HG03045 (cell line): ENCODE data around the gene TMEM266.

Source experiments
- ATAC-seq: cut with Tn5 transposase; IDR thresholded peaks from one replicate; pipeline ENCODE4 v1.9.1; 2021; ENCODE audit warnings: mild to moderate bottlenecking, moderate library complexity; ENCODE audit not compliant: unreplicated experiment

The TMEM266 gene

GRCh38 chr15:76161153-76162035, 101.6 kb downstream of the TMEM266 start:
- ATAC-seq = no peak

GRCh38 chr15:76162036-76162398, 102.2 kb downstream of the TMEM266 start:
- no peak for ATAC-seq

- ATAC-seq = no peak
Observed at GRCh38 chr15:76162784-76163456, 103.1 kb downstream of the TMEM266 start.

- ATAC-seq = no peak
Observed at GRCh38 chr15:76163457-76164295, 103.9 kb downstream of the TMEM266 start.

DNA sequence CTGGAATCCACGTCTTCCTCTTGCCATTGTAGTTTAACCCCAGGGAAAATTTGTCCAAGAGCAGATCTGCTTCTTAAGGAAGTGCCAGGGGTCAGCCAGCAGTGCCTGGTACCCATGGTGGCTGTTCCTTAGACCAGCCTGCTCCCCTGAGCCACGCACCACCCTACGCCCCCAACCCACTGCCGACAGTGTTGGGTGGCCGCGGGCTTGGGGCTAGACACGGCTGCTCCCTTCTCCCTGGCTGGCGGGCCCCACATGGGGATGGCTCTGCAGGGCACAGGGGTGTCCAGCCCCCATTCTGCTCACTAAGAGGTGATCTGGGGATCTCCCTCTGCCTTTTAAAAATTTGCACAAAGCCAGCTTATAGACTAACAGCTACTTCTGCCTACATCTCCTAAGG, 104.8 kb downstream of the TMEM266 start:
- no peak for ATAC-seq

DNA sequence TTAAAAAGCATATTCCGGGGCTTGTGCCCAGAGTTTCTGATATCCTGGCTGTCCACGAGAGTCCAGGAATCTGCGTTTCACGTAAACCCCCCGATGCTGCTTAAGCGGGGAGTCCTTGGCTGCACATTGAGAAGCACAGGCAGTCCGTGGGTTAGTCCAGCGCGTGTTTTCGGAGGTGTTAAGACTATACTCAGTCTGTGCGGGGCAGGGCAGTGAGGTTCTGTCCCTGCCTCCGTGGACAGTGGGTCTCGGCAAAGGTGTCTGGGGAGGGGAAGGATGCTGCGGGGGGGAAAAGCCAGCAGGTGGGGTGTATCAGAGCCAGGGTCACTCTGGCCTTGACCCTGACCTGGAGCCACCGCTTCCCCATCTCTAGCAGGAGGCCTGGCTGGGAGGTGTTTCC, 106.2 kb downstream of the TMEM266 start:
- ATAC-seq = no peak

DNA sequence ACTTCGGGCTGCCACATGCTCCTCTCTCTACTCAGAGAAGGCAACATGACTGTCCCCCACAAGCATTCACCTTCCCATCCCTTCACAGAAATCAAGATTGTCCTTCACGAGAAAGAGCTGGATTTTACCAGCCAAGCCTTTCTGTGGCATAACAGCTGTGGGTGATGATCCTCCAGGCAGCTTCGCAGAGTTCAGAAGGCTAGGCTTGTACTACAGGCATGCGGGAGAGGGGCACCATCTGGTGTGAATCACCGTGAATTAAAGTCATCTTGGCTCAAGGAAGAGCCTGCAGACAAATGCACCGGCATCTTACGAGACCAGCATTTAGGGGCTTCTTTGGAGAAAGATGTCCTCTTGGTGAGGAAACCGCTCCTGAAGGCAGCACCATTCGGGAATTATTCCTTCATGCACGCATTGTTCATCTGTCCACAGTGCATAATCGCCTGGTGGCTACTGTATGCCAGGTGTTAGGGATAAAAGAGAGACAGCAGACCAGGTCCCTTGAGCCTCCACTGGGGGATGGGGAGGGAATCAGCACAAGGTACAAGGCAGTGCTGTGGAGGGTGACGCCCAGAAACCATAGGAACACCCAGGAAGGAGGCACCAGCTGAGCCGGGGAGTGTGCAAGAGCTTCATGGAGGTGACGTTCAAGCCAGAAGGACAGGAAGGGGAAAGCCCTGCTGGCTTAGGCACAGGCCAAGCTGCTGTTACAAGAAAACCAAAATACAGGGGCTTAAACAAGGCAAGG, 108.6 kb downstream of the TMEM266 start:
- ATAC-seq = no peak

DNA sequence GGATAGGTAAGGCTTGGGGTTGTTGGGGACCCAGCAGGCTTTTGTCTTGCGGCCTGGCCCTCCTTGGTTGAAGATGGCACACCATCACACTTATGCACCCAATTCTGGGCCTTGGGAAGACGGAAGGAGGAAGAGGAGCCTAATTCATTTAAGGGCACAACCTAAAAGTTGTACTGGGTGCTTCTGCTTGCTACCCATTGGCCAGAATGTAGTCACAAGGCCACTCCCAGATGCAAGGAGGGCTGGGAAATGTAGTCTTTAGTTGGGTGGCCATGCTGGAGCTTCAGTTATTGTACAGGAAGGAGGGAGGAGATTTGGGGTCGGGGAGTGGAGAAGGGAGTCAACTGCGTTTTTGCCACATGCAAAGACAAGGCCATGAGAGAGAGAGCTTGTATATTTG, 109.2 kb downstream of the TMEM266 start:
- ATAC-seq = no peak

DNA sequence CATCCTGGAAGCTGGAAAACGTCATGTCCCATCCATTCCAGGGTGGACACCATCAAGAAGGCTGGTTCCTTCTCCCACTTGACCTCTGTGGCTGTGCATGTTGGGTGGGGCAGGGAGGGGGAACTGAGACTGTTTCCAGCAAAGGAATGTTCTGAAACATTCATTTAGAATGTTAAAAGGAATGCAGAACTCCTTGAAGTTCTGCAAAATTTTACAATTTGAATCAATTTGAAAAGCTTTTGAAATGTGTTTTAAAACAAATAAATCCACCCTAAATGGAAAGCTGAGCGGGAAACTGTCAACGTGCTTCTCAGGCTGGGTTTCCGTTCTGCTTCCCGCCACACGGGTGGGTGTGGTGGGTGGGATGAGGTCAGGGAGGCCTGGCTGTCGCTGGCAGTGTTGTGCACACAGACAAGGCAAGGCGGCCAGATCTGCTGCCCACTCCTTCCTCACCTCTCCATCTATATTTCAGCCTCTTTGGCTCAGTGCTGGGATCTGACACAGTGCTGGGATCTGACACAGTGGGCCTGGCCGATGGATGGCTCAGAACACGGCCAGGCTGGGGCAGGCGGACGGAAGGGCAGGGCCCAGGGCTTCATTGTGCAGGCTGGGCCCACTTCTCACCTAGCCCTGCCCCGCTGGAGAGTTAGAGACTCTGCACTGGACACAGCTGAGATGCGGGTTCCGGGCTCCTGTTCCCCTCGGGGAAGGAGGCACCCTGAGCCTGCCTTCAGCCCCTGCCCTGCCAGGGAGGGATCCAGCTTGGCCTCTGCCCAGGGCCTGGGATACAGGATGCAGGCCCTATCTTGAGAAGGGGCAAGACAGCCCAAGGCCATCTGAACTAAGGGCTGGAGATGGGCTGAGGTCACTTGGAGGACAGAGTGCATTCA, 110.4 kb downstream of the TMEM266 start:
- ATAC-seq = no peak

DNA sequence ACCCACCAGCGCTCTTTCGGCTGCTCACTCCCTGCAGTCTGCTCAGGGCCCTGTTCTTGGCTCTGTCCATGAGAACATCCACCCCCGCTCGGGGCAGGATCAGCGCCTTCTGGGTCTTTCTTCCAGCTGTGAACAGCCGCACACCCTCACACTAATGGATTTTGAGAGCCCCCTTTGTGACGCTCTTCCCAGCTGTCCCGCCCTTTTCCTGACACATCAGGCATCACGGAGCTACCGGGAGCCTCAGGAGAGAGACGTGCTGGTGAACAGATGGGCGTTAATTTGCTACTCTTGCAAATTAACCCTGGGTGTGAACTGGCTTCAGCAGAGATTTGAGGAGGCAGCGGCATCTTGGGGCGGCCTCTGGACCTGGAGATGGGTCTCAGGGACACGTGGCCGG, 113.0 kb downstream of the TMEM266 start:
- ATAC-seq = no peak

GRCh38 chr15:76173317-76173834, 113.6 kb downstream of the TMEM266 start:
- ATAC-seq = no peak

DNA sequence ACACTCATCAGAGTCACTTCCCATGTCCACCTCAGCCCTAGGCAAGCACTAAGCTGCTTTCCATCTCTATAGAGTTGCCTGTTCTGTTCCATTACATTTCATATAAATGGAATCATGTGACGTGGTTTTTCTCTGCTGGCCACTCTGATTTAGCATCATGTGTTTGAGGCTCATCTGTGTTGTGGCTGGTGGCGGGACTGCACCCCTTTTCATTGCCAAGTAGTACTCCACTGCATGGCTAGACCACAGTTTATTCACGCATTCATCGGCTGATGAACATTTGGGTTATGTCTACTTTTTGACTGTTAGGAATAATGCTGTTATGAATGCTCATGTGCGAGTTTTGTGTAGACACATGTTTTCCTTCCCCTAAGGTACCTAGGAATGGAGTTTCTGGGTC, 114.9 kb downstream of the TMEM266 start:
- no peak for ATAC-seq

DNA sequence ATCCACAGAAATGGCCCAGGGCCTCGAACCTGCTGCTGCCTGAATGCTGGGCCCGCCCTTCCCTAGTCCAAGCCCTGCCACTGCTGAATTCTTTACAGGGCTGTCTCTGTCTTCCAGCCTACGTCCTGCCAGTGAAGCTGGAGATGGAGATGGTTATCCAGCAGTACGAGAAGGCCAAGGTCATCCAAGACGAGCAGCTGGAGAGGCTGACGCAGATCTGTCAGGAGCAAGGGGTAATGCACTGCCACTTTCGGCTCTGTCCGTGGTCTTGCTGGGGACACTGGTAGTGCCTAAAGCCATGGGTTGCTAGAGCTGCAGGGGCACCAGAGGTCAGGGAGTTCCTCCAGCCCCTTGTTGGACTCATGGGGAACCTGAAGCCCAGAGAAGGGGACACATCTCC, 115.7 kb downstream of the TMEM266 start:
- ATAC-seq = no peak

- ATAC-seq = no peak
Observed at GRCh38 chr15:76176059-76176458, 116.3 kb downstream of the TMEM266 start.

- no peak for ATAC-seq
Observed at GRCh38 chr15:76176487-76177085, 116.8 kb downstream of the TMEM266 start.

GRCh38 chr15:76177491-76178040, 117.8 kb downstream of the TMEM266 start:
- ATAC-seq = no peak

DNA sequence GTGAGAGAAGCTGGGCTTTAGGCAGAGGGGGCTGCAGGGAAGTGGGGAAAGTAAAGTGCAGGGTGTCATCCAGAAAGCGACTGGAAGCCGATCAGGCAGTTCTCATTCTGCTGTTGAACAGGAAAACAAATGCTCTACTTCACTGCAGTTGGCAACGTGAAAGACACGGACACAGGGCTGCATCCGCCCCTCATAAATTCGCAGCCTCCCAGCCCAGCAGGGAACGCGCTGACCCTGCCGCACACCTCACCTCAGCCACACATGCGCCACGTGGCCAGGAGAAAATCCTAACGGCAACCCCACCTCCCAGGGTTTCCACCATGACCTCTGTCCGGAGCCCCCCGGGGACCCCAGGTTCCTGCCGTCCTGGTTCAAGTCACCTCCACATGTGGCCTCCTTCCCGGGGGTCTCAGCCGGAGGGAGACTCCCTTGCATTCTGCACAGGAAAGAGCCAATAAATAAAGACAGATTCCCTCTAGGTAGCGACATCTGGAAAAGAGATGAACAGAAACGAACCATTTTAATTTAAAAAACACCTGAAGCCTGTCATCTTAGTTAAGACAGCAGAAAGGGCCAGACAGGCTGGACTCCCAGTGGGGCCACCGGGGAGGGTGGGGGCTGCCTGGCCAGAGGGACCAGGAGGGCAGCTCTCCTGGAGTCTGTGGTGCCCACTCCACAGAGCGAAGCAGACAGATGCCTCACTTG, 118.7 kb downstream of the TMEM266 start:
- ATAC-seq = no peak

DNA sequence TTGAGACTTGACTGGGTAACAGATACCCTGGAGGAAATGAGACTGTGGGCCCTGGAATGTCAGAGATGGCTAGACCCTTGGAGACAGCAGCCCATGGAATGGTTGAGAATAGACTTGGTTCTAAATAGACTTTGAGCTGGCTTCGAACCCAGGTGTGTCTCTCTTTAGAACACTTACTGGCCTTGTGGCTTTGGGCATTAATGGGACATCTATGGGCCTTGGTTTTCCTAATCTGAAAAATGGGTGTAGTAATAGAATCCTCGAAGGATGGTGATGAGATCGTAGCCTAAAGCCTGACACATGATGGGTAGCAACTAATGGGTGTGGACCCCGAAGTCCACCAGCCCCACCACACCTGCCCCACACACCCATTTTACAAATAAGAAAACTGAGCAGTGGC, 119.2 kb downstream of the TMEM266 start:
- no peak for ATAC-seq
